Activated CD8-positive, alpha-beta T cell treated with anti-CD3 and anti-CD28 coated beads for 36 hours (primary cell): ENCODE results near the gene STT3B. TPM values are rescaled to one million over a fixed set of nuclear protein-coding genes. Genes with fewer than 3 reads are reported as not detected.

Experiments used
- ATAC-seq: fragments of 200-7000 bp; cut with Tn5 transposase; one replicate; pipeline ENCODE4 v1.10.0; 2021; ENCODE audit warnings: mild to moderate bottlenecking, moderate library complexity
- CTCF ChIA-PET: fragments of 350-600 bp; sonication (Branson Sonifier 250); formaldehyde crosslinking; loops from one replicate; lab custom pipeline; 2021; ENCODE audit warnings: antibody characterized with exemption; lab: Charles Lee
- POLR2A ChIA-PET: fragments of 350-600 bp; sonication (Branson Sonifier 250); formaldehyde crosslinking; loops from one replicate; lab custom pipeline; 2021; ENCODE audit warnings: antibody characterized with exemption; lab: Charles Lee
- DNase-seq: peaks from one replicate; pipeline ENCODE4 v3.0.0-alpha.2; 2020
- H3K27ac Mint-ChIP-seq: one replicate; pipeline ENCODE4 v1.8.0; 2021; ENCODE audit warnings: mild to moderate bottlenecking, mixed read lengths
- H3K27me3 Mint-ChIP-seq: one replicate; pipeline ENCODE4 v1.8.0; 2021; ENCODE audit warnings: mixed read lengths
- H3K36me3 Mint-ChIP-seq: one replicate; pipeline ENCODE4 v1.8.0; 2021; ENCODE audit warnings: low read depth, mixed read lengths
- H3K4me1 Mint-ChIP-seq: one replicate; pipeline ENCODE4 v1.8.0; 2021; ENCODE audit warnings: low read depth, mixed read lengths
- H3K4me3 Mint-ChIP-seq: one replicate; pipeline ENCODE4 v1.8.0; 2021; ENCODE audit warnings: mild to moderate bottlenecking, moderate library complexity, mixed read lengths
- H3K9me3 Mint-ChIP-seq: one replicate; pipeline ENCODE4 v1.8.0; 2021; ENCODE audit warnings: mixed read lengths
- intact Hi-C: fragments of 100-400 bp; cut with micrococcal nuclease; formaldehyde crosslinking; loops from one replicate; pipeline ENCODE4 v1.10.0; 2022
- total RNA-seq, 2 experiments: library from RNA; stranded (reverse); gene quantifications; one replicate each; pipeline ENCODE4 v1.2.3, GENCODE V29; 2021
- TF ChIP-seq, protein P1 (sequence below): fragments of 200-600 bp; IDR thresholded peaks from one replicate; pipeline ENCODE4 v1.8.0; 2022; ENCODE audit warnings: antibody characterized with exemption, mild to moderate bottlenecking

Gene STT3B
- total RNA-seq, 2 experiments from 2014 or later = 92.8 to 103 TPM

DNA sequence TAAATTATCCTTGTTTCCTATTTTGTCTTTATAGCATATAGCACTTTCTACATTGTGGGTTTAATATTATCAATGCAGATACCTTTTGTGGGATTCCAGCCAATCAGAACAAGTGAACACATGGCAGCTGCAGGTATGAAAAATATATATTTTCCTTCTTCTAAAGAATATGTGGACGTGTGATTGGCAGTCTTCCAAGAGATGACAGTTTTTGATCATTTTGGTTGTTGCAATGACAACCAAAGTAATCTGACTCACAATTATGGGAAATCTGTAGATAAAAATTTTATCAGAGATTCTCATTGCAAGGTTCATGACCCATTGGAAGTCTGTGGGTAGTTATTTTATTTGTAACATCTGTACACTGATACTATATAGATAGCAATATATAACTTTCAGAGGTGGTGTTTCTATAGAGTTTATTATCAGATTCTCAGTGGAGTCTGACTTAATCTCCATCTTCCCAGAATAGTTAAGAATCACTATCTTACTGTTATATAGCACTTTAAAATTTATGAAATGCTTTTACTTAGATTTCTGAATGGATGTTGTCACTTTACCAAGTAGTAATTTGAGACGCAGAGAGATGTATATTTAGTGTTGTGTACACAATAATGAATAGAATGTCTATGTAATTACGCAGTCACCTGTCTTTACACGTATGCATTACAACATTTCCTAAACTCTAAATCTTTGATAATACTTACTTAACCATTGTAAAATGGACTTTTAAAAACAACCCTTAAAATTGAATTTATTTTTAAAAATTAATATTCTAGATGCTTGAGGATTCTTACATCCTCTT lies 82.5 kb downstream of the STT3B start:
- Mint-ChIP-seq H3K4me3 (no peak overlapping the region), H3K27me3 (no peaks in the 10 kb centered on the region), H3K9me3 (no peaks in the 10 kb centered on the region), H3K4me1 (peaks cover 35% of the 10 kb centered on the region), H3K36me3 (peaks cover 41% of the 10 kb centered on the region), H3K27ac (no peak overlapping the region)
- TF ChIP-seq, protein P1, sequence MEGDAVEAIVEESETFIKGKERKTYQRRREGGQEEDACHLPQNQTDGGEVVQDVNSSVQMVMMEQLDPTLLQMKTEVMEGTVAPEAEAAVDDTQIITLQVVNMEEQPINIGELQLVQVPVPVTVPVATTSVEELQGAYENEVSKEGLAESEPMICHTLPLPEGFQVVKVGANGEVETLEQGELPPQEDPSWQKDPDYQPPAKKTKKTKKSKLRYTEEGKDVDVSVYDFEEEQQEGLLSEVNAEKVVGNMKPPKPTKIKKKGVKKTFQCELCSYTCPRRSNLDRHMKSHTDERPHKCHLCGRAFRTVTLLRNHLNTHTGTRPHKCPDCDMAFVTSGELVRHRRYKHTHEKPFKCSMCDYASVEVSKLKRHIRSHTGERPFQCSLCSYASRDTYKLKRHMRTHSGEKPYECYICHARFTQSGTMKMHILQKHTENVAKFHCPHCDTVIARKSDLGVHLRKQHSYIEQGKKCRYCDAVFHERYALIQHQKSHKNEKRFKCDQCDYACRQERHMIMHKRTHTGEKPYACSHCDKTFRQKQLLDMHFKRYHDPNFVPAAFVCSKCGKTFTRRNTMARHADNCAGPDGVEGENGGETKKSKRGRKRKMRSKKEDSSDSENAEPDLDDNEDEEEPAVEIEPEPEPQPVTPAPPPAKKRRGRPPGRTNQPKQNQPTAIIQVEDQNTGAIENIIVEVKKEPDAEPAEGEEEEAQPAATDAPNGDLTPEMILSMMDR = no peak
- ATAC-seq (no peak), DNase-seq (no peak)
- CTCF ChIA-PET = no interaction called here
- POLR2A ChIA-PET = no interaction called here
- intact Hi-C loops = no loop called here

DNA sequence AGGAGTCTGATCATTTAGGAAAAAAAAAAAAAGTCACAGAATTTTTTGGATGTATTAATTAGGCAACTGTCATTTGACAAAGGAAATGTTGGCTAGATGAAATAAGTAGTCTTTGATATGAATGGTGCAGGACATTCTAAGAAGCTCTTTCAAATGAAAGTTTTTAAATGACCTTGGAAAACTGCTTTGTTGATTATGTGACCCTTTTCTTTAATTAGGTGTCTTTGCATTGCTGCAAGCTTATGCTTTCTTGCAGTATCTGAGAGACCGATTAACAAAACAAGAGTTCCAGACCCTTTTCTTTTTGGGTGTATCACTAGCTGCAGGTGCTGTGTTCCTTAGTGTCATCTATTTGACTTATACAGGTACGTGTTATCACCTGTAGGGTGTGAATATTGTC lies 84.0 kb downstream of the STT3B start:
- ChIA-PET POLR2A (interaction anchor here (0.6 kb wide), 1 partner anchor 54 kb away, joined by 3 read pairs; no protein-coding TSS in a partner anchor), CTCF (no interaction called here)
- H3K27me3 Mint-ChIP-seq = no peaks in the 10 kb centered on the region
- DNase-seq = no peak
- TF ChIP-seq, protein P1 = no peak
- H3K4me3 Mint-ChIP-seq = no peak overlapping the region
- peaks cover 44% of the 10 kb centered on the region for H3K36me3 Mint-ChIP-seq
- no peaks in the 10 kb centered on the region for H3K9me3 Mint-ChIP-seq
- H3K27ac Mint-ChIP-seq = no peak overlapping the region
- intact Hi-C loops = no loop called here
- H3K4me1 Mint-ChIP-seq = peaks cover 37% of the 10 kb centered on the region
- ATAC-seq = no peak

DNA sequence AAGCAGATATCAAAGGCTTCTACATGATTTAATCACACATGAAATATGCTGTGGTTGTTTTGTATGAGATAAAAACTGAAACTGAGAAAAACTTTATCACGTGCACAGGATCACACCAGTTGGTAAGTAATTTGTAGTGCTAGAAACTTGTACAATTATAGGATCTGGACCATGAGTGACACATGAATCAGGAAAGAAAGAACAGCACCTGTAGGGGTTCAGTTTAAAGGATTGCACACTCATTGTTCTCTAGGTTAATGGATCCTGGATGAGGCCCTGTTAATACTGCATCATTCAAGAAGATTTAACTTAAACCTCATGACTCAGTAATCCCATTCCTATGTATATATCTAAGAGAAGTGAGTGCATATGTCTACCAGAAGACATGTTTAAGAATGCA lies 87.9 kb downstream of the STT3B start:
- intact Hi-C loops = no loop called here
- H3K36me3 Mint-ChIP-seq = peaks cover 41% of the 10 kb centered on the region
- TF ChIP-seq, protein P1 = no peak
- DNase-seq = no peak
- H3K9me3 Mint-ChIP-seq = no peaks in the 10 kb centered on the region
- ATAC-seq = peak; percentile 37
- no peaks in the 10 kb centered on the region for H3K27me3 Mint-ChIP-seq
- H3K4me1 Mint-ChIP-seq = peaks cover 20% of the 10 kb centered on the region
- no peak overlapping the region for H3K4me3 Mint-ChIP-seq
- no peak overlapping the region for H3K27ac Mint-ChIP-seq
- ChIA-PET POLR2A (no interaction called here), CTCF (no interaction called here)

DNA sequence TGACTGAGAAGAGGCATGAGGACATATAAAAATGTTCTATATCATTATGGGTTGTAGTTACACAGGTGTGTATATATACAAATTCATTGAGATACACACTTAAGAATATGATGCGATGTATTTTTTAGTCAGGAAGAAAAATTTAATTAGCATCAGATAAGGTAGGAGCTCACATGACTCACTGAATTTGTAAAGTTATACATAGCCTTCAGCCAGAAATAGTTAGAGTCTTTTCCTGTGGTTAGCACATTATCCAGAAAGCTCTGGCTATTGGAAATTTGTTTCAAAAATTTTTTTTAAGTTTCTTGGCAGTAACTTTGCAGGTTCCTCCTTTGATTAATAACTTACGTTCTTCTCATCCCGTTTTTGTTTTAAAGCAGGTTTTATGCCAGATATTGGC lies 88.6 kb downstream of the STT3B start:
- H3K4me3 Mint-ChIP-seq = no peak overlapping the region
- H3K4me1 Mint-ChIP-seq = peaks cover 16% of the 10 kb centered on the region
- H3K36me3 Mint-ChIP-seq = peaks cover 42% of the 10 kb centered on the region
- ChIA-PET CTCF (no interaction called here), POLR2A (no interaction called here)
- no peaks in the 10 kb centered on the region for H3K27me3 Mint-ChIP-seq
- TF ChIP-seq, protein P1 = no peak
- intact Hi-C loops = no loop called here
- DNase-seq (no peak), ATAC-seq (no peak)
- H3K9me3 Mint-ChIP-seq = no peaks in the 10 kb centered on the region
- H3K27ac Mint-ChIP-seq = no peak overlapping the region

DNA sequence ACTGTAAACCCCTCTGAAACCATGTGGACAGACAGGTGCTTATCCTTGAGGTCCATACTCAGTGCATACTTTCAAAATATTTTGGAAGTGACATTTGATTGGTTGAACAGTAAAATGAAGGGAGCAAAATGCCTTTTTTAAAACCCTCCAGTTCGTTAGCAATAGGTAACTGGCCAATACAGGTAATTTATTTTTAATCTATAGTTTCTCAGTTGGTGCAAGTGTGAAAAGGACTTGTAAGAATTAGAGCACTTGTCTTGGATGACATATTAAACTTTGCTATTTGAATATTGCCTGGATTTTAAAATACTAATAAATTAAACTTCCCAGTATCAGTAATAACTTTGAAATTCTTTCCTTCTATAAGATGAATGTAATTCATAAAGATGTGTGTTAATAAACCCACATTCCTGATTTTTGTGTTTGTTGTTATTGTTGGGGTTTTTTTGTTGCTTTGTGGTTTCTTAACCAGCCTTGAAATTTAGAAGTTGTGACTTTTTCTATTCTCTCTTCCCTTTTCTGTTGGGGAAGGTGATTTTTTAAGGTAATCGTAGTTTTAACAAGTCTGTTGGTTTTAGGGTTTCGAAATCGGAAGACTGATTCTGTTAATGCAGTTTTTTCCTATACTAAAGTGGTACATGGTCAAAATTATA lies 90.0 kb downstream of the STT3B start:
- intact Hi-C loops = no loop called here
- TF ChIP-seq, protein P1 = no peak
- no peak for DNase-seq
- Mint-ChIP-seq H3K27me3 (no peaks in the 10 kb centered on the region), H3K9me3 (no peaks in the 10 kb centered on the region), H3K36me3 (peaks cover 45% of the 10 kb centered on the region), H3K27ac (peak overlapping the region; percentile 38), H3K4me1 (peaks cover 19% of the 10 kb centered on the region), H3K4me3 (no peak overlapping the region)
- POLR2A ChIA-PET = no interaction called here
- ATAC-seq = no peak
- CTCF ChIA-PET = no interaction called here
